Measurements from ENCODE around the gene SOHLH1. TPM values are rescaled to one million over a fixed set of nuclear protein-coding genes. Genes with fewer than 3 reads are reported as not detected.

The SOHLH1 gene
- total RNA-seq, 1 donor from 2014 or later = under 0.01 TPM

GRCh38 chr9:135716045-135716444, 16.8 kb upstream of the SOHLH1 start:
- H3K36me3 ChIP-seq (ENCODE audit: control insufficient read depth in 3 of 3, insufficient read depth in 3 of 3, low read length in 3 of 3) = no peaks in the 10 kb centered on the region
- H3K9me3 ChIP-seq (ENCODE audit: control insufficient read depth in 3 of 3, low read length in 3 of 3) = no peaks in the 10 kb centered on the region
- no peak overlapping the region for H3K27ac ChIP-seq (ENCODE audit: low read depth, low read length)
- H3K4me1 ChIP-seq (ENCODE audit: control insufficient read depth in 3 of 3, insufficient read depth in 3 of 3, low read length in 3 of 3) = no peaks in the 10 kb centered on the region
- H3K9ac ChIP-seq (ENCODE audit: low read depth in 1 of 3, low read length in 3 of 3) = no peak overlapping the region
- peaks cover 58 to 77% (median 59%) of the 10 kb centered on the region in 3 donors for H3K27me3 ChIP-seq (ENCODE audit: control insufficient read depth in 3 of 3, insufficient read depth in 3 of 3, low read length in 3 of 3)
- H3K4me3 ChIP-seq (ENCODE audit: low read length in 3 of 3) = no peak overlapping the region

DNA sequence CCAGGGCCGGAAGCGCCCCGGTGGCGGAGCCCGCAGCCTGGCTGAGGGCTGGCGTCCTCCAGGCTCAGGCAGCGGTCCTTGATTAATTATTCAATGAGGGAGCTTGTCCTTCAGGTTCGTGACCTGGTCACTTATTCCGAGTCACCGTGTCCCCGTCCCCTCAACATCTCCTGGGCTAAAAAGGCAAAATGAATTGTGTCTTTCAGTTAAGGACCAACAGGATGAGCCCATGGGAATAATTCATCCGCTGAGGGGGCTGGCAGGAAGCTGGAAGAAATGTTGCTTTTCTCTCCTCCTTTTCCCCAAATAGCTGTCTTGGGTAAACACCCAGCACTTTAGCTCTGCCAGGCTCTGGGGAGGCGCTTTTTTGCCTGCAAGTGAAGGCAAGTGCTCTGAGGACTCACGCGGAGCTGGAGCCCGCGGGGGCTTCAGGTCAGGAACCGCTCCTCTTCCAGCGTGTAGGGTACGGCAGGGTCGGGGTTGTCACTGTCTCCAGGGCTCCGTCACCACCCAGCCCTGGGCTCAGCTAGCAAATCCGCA, 15.8 kb upstream of the SOHLH1 start:
- Histone ChIP-seq H3K9me3 (ENCODE audit: control insufficient read depth in 3 of 3, low read length in 3 of 3) (no peaks in the 10 kb centered on the region), H3K4me3 (ENCODE audit: low read length in 3 of 3) (no peak overlapping the region), H3K9ac (ENCODE audit: low read depth in 1 of 3, low read length in 3 of 3) (no peak overlapping the region), H3K4me1 (ENCODE audit: control insufficient read depth in 3 of 3, insufficient read depth in 3 of 3, low read length in 3 of 3) (no peaks in the 10 kb centered on the region), H3K27ac (ENCODE audit: low read depth, low read length) (no peak overlapping the region), H3K36me3 (ENCODE audit: control insufficient read depth in 3 of 3, insufficient read depth in 3 of 3, low read length in 3 of 3) (no peaks in the 10 kb centered on the region), H3K27me3 (ENCODE audit: control insufficient read depth in 3 of 3, insufficient read depth in 3 of 3, low read length in 3 of 3) (peaks cover 58 to 73% (median 62%) of the 10 kb centered on the region in 3 donors)

GRCh38 chr9:135714242-135715055, 15.2 kb upstream of the SOHLH1 start:
- H3K4me3 ChIP-seq (ENCODE audit: low read length in 3 of 3) = no peak overlapping the region
- no peak overlapping the region for H3K9ac ChIP-seq (ENCODE audit: low read depth in 1 of 3, low read length in 3 of 3)
- peaks cover 58 to 73% (median 63%) of the 10 kb centered on the region in 3 donors for H3K27me3 ChIP-seq (ENCODE audit: control insufficient read depth in 3 of 3, insufficient read depth in 3 of 3, low read length in 3 of 3)
- H3K27ac ChIP-seq (ENCODE audit: low read depth, low read length) = no peak overlapping the region
- no peaks in the 10 kb centered on the region for H3K36me3 ChIP-seq (ENCODE audit: control insufficient read depth in 3 of 3, insufficient read depth in 3 of 3, low read length in 3 of 3)
- H3K9me3 ChIP-seq (ENCODE audit: control insufficient read depth in 3 of 3, low read length in 3 of 3) = no peaks in the 10 kb centered on the region
- H3K4me1 ChIP-seq (ENCODE audit: control insufficient read depth in 3 of 3, insufficient read depth in 3 of 3, low read length in 3 of 3) = no peaks in the 10 kb centered on the region

DNA sequence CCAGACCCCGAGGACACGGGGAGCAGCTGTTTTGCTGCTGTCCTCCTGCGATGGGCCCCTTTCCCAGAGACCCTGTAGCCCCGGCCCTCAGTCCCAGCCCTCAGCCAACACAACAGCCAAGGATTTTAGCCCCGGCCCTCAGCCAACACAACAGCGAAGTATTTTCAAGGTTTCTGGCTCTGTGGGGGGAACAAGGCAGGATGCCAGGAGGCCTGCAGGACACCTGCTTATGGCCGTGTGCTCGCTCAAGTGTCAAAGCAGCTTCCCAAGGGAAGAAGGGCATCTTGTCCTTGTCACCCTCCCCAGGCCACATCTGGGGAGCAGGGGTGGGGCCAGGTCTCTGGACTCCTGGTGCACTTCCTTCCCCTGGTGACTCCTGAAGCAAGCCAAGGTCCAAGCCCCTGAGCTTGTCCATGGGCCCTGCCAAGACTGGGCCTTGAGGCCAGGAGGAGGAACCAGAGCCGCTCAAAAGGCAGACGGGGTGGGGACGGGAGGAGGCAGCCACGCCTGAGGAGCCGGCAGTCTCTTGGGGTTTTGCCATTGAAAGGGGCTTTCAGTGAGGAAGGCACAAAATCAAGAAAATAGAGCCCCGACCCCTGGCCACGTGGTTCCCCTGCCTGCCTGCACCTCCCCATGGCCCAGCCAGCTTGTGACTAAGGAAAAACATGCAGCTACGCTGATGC, 13.5 kb upstream of the SOHLH1 start:
- Histone ChIP-seq H3K4me1 (ENCODE audit: control insufficient read depth in 3 of 3, insufficient read depth in 3 of 3, low read length in 3 of 3) (no peaks in the 10 kb centered on the region), H3K27me3 (ENCODE audit: control insufficient read depth in 3 of 3, insufficient read depth in 3 of 3, low read length in 3 of 3) (peaks cover 47 to 66% (median 48%) of the 10 kb centered on the region in 3 donors), H3K9ac (ENCODE audit: low read depth in 1 of 3, low read length in 3 of 3) (no peak overlapping the region), H3K9me3 (ENCODE audit: control insufficient read depth in 3 of 3, low read length in 3 of 3) (no peaks in the 10 kb centered on the region), H3K27ac (ENCODE audit: low read depth, low read length) (no peak overlapping the region), H3K36me3 (ENCODE audit: control insufficient read depth in 3 of 3, insufficient read depth in 3 of 3, low read length in 3 of 3) (no peaks in the 10 kb centered on the region), H3K4me3 (ENCODE audit: low read length in 3 of 3) (no peak overlapping the region)

DNA sequence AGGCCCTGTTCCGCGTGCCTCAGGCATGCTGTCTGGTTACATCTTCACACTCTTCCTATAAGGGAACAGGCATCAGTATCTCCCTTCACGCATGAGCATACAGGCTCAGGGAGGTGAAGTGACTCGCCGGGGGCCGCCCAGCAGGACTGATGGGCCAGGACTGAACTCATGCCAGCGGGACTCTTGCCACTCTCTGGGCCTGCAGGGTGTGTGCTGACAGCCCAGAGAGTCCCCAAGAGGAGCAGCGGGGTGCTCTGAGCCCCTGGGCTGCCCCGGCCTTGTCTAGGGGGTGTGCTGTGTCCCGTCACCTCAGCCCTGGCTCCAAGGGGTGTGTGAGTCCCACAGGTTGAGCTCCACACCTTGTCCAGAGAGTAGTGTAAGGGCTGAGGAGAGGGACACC, 12.6 kb upstream of the SOHLH1 start:
- no peaks in the 10 kb centered on the region for H3K36me3 ChIP-seq (ENCODE audit: control insufficient read depth in 3 of 3, insufficient read depth in 3 of 3, low read length in 3 of 3)
- H3K4me3 ChIP-seq (ENCODE audit: low read length in 3 of 3) = no peak overlapping the region
- H3K9ac ChIP-seq (ENCODE audit: low read depth in 1 of 3, low read length in 3 of 3) = no peak overlapping the region
- no peaks in the 10 kb centered on the region for H3K9me3 ChIP-seq (ENCODE audit: control insufficient read depth in 3 of 3, low read length in 3 of 3)
- no peak overlapping the region for H3K27ac ChIP-seq (ENCODE audit: low read depth, low read length)
- no peaks in the 10 kb centered on the region for H3K4me1 ChIP-seq (ENCODE audit: control insufficient read depth in 3 of 3, insufficient read depth in 3 of 3, low read length in 3 of 3)
- peaks cover 43 to 65% (median 48%) of the 10 kb centered on the region in 3 donors for H3K27me3 ChIP-seq (ENCODE audit: control insufficient read depth in 3 of 3, insufficient read depth in 3 of 3, low read length in 3 of 3)

DNA sequence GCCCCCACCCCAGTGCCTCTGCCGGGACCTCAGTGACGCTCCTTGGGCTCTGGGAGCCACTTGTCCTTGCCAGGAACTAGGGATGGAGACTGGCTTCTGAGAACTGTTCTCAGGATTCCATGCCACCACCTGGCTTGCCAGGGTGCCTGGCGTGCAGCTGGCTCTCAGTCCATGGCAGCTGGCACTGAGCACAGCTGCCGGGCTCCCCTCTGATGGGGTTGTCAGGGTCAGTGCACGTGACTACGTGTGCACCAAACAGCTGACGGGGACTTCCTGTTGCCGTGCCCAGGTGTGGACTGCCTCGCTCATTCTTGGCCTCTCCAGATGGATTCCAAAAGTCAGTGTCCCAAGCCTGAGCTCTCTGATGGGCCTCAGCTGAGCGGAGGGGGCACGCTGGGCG, 12.1 kb upstream of the SOHLH1 start:
- no peak overlapping the region for H3K4me3 ChIP-seq (ENCODE audit: low read length in 3 of 3)
- H3K27me3 ChIP-seq (ENCODE audit: control insufficient read depth in 3 of 3, insufficient read depth in 3 of 3, low read length in 3 of 3) = peaks cover 38 to 64% (median 44%) of the 10 kb centered on the region in 3 donors
- no peak overlapping the region for H3K27ac ChIP-seq (ENCODE audit: low read depth, low read length)
- no peaks in the 10 kb centered on the region for H3K4me1 ChIP-seq (ENCODE audit: control insufficient read depth in 3 of 3, insufficient read depth in 3 of 3, low read length in 3 of 3)
- H3K9me3 ChIP-seq (ENCODE audit: control insufficient read depth in 3 of 3, low read length in 3 of 3) = no peaks in the 10 kb centered on the region
- no peaks in the 10 kb centered on the region for H3K36me3 ChIP-seq (ENCODE audit: control insufficient read depth in 3 of 3, insufficient read depth in 3 of 3, low read length in 3 of 3)
- H3K9ac ChIP-seq (ENCODE audit: low read depth in 1 of 3, low read length in 3 of 3) = no peak overlapping the region

GRCh38 chr9:135708164-135708563, 8.9 kb upstream of the SOHLH1 start:
- H3K27me3 ChIP-seq (ENCODE audit: control insufficient read depth in 3 of 3, insufficient read depth in 3 of 3, low read length in 3 of 3) = peaks cover 17 to 65% (median 29%) of the 10 kb centered on the region in 3 donors
- H3K9ac ChIP-seq (ENCODE audit: low read depth in 1 of 3, low read length in 3 of 3) = no peak overlapping the region
- no peaks in the 10 kb centered on the region for H3K9me3 ChIP-seq (ENCODE audit: control insufficient read depth in 3 of 3, low read length in 3 of 3)
- H3K36me3 ChIP-seq (ENCODE audit: control insufficient read depth in 3 of 3, insufficient read depth in 3 of 3, low read length in 3 of 3) = no peaks in the 10 kb centered on the region
- no peak overlapping the region for H3K27ac ChIP-seq (ENCODE audit: low read depth, low read length)
- H3K4me1 ChIP-seq (ENCODE audit: control insufficient read depth in 3 of 3, insufficient read depth in 3 of 3, low read length in 3 of 3) = peaks cover 0 to 7% (median 4%) of the 10 kb centered on the region in 3 donors
- H3K4me3 ChIP-seq (ENCODE audit: low read length in 3 of 3) = no peak overlapping the region

GRCh38 chr9:135707252-135708138, 8.2 kb upstream of the SOHLH1 start:
- Histone ChIP-seq H3K27ac (ENCODE audit: low read depth, low read length) (no peak overlapping the region), H3K36me3 (ENCODE audit: control insufficient read depth in 3 of 3, insufficient read depth in 3 of 3, low read length in 3 of 3) (no peaks in the 10 kb centered on the region), H3K9ac (ENCODE audit: low read depth in 1 of 3, low read length in 3 of 3) (no peak overlapping the region), H3K4me3 (ENCODE audit: low read length in 3 of 3) (no peak overlapping the region), H3K27me3 (ENCODE audit: control insufficient read depth in 3 of 3, insufficient read depth in 3 of 3, low read length in 3 of 3) (peaks cover 17 to 64% (median 28%) of the 10 kb centered on the region in 3 donors), H3K9me3 (ENCODE audit: control insufficient read depth in 3 of 3, low read length in 3 of 3) (no peaks in the 10 kb centered on the region), H3K4me1 (ENCODE audit: control insufficient read depth in 3 of 3, insufficient read depth in 3 of 3, low read length in 3 of 3) (peaks cover 0 to 7% (median 4%) of the 10 kb centered on the region in 3 donors)

DNA sequence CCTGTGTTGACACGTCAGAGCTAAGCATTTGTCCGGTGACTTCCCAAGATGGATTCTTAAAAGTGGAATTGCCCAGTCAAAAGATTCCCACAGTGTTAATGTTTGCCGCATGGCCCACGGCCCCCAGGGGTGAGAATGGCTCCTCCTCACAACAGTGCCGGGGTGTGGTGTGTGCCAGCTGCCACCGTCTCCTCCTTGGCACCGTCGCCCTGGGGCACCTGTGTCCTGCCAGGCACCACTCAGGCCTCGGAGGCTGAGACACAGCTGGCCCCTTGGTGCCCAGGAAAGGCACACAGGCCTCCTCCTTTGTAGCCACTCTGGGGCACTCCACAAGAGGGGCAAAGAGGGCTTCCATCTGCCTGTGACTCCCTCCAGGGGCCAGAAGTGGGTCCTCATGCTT, 7.0 kb upstream of the SOHLH1 start:
- Histone ChIP-seq H3K36me3 (ENCODE audit: control insufficient read depth in 3 of 3, insufficient read depth in 3 of 3, low read length in 3 of 3) (no peaks in the 10 kb centered on the region), H3K27me3 (ENCODE audit: control insufficient read depth in 3 of 3, insufficient read depth in 3 of 3, low read length in 3 of 3) (peaks cover 12 to 57% (median 21%) of the 10 kb centered on the region in 3 donors), H3K27ac (ENCODE audit: low read depth, low read length) (no peak overlapping the region), H3K9ac (ENCODE audit: low read depth in 1 of 3, low read length in 3 of 3) (no peak overlapping the region), H3K4me1 (ENCODE audit: control insufficient read depth in 3 of 3, insufficient read depth in 3 of 3, low read length in 3 of 3) (peaks cover 0 to 9% (median 8%) of the 10 kb centered on the region in 3 donors), H3K9me3 (ENCODE audit: control insufficient read depth in 3 of 3, low read length in 3 of 3) (no peaks in the 10 kb centered on the region), H3K4me3 (ENCODE audit: low read length in 3 of 3) (no peak overlapping the region)
